ENCODE data around the gene CFAP161.

Gene CFAP161

GRCh38 chr15:81175496-81175895 lies 41.4 kb downstream of the CFAP161 start:
- no peaks in the 10 kb centered on the region for H3K9me3 ChIP-seq (ENCODE audit: control insufficient read depth in 5 of 5, low read length in 5 of 5)
- H3K4me3 ChIP-seq (ENCODE audit: low read depth in 1 of 5, low read length in 5 of 5): no peak overlapping the region
- no peak overlapping the region for H3K27ac ChIP-seq (ENCODE audit: low read depth, low read length)
- H3K4me1 ChIP-seq (ENCODE audit: control insufficient read depth in 5 of 5, insufficient read depth in 5 of 5, low read length in 5 of 5): peaks cover 4 to 25% (median 11%) of the 10 kb centered on the region in 5 donors
- H3K27me3 ChIP-seq (ENCODE audit: control insufficient read depth in 5 of 5, insufficient read depth in 4 of 5, low read length in 5 of 5): no peaks in the 10 kb centered on the region
- H3K36me3 ChIP-seq (ENCODE audit: control insufficient read depth in 5 of 5, insufficient read depth in 5 of 5, low read length in 5 of 5): no peaks in the 10 kb centered on the region
- H3K9ac ChIP-seq (ENCODE audit: low read length in 5 of 5): no peak overlapping the region

- Histone ChIP-seq H3K9me3 (ENCODE audit: control insufficient read depth in 5 of 5, low read length in 5 of 5) (no peaks in the 10 kb centered on the region), H3K9ac (ENCODE audit: low read length in 5 of 5) (peak overlapping the region in 3 of 5 donors; percentile 1 to 47 (median 30)), H3K4me1 (ENCODE audit: control insufficient read depth in 5 of 5, insufficient read depth in 5 of 5, low read length in 5 of 5) (peaks cover 4 to 26% (median 14%) of the 10 kb centered on the region in 5 donors), H3K27ac (ENCODE audit: low read depth, low read length) (peak overlapping the region; percentile 47), H3K36me3 (ENCODE audit: control insufficient read depth in 5 of 5, insufficient read depth in 5 of 5, low read length in 5 of 5) (no peaks in the 10 kb centered on the region), H3K27me3 (ENCODE audit: control insufficient read depth in 5 of 5, insufficient read depth in 4 of 5, low read length in 5 of 5) (no peaks in the 10 kb centered on the region), H3K4me3 (ENCODE audit: low read depth in 1 of 5, low read length in 5 of 5) (peak overlapping the region in 1 of 5 donors; percentile 27)
Observed at GRCh38 chr15:81176291-81176893, 42.3 kb downstream of the CFAP161 start.

GRCh38 chr15:81178365-81178764 lies 44.3 kb downstream of the CFAP161 start:
- peaks cover 0 to 43% (median 33%) of the 10 kb centered on the region in 5 donors for H3K4me1 ChIP-seq (ENCODE audit: control insufficient read depth in 5 of 5, insufficient read depth in 5 of 5, low read length in 5 of 5)
- H3K4me3 ChIP-seq (ENCODE audit: low read depth in 1 of 5, low read length in 5 of 5): no peak overlapping the region
- H3K27me3 ChIP-seq (ENCODE audit: control insufficient read depth in 5 of 5, insufficient read depth in 4 of 5, low read length in 5 of 5): no peaks in the 10 kb centered on the region
- H3K36me3 ChIP-seq (ENCODE audit: control insufficient read depth in 5 of 5, insufficient read depth in 5 of 5, low read length in 5 of 5): no peaks in the 10 kb centered on the region
- no peak overlapping the region for H3K9ac ChIP-seq (ENCODE audit: low read length in 5 of 5)
- H3K27ac ChIP-seq (ENCODE audit: low read depth, low read length): no peak overlapping the region
- no peaks in the 10 kb centered on the region for H3K9me3 ChIP-seq (ENCODE audit: control insufficient read depth in 5 of 5, low read length in 5 of 5)

- H3K27ac ChIP-seq (ENCODE audit: low read depth, low read length): peak overlapping the region; percentile 75
Observed at GRCh38 chr15:81181220-81181619, 47.1 kb downstream of the CFAP161 start.

GRCh38 chr15:81182031-81182755 lies 48.1 kb downstream of the CFAP161 start:
- H3K4me1 ChIP-seq (ENCODE audit: control insufficient read depth in 5 of 5, insufficient read depth in 5 of 5, low read length in 5 of 5): peaks cover 12 to 47% (median 45%) of the 10 kb centered on the region in 5 donors
- no peaks in the 10 kb centered on the region for H3K27me3 ChIP-seq (ENCODE audit: control insufficient read depth in 5 of 5, insufficient read depth in 4 of 5, low read length in 5 of 5)
- H3K4me3 ChIP-seq (ENCODE audit: low read depth in 1 of 5, low read length in 5 of 5): peak overlapping the region; percentile 69 to 94 (median 87)
- H3K36me3 ChIP-seq (ENCODE audit: control insufficient read depth in 5 of 5, insufficient read depth in 5 of 5, low read length in 5 of 5): no peaks in the 10 kb centered on the region
- H3K9me3 ChIP-seq (ENCODE audit: control insufficient read depth in 5 of 5, low read length in 5 of 5): no peaks in the 10 kb centered on the region
- H3K9ac ChIP-seq (ENCODE audit: low read length in 5 of 5): peak overlapping the region in 4 of 5 donors; percentile 15 to 69 (median 52)
- H3K27ac ChIP-seq (ENCODE audit: low read depth, low read length): peak overlapping the region; percentile 75

More at GRCh38 chr15:81181220-81181619, 47.1 kb downstream of the CFAP161 start:
- no peak overlapping the region for H3K4me3 ChIP-seq (ENCODE audit: low read depth in 1 of 5, low read length in 5 of 5)
- no peaks in the 10 kb centered on the region for H3K27me3 ChIP-seq (ENCODE audit: control insufficient read depth in 5 of 5, insufficient read depth in 4 of 5, low read length in 5 of 5)
- H3K4me1 ChIP-seq (ENCODE audit: control insufficient read depth in 5 of 5, insufficient read depth in 5 of 5, low read length in 5 of 5): peaks cover 12 to 54% (median 52%) of the 10 kb centered on the region in 5 donors
- no peak overlapping the region for H3K9ac ChIP-seq (ENCODE audit: low read length in 5 of 5)
- H3K9me3 ChIP-seq (ENCODE audit: control insufficient read depth in 5 of 5, low read length in 5 of 5): no peaks in the 10 kb centered on the region
- no peaks in the 10 kb centered on the region for H3K36me3 ChIP-seq (ENCODE audit: control insufficient read depth in 5 of 5, insufficient read depth in 5 of 5, low read length in 5 of 5)

GRCh38 chr15:81182756-81183438 lies 48.8 kb downstream of the CFAP161 start:
- Histone ChIP-seq H3K4me1 (ENCODE audit: control insufficient read depth in 5 of 5, insufficient read depth in 5 of 5, low read length in 5 of 5) (peaks cover 12 to 47% (median 45%) of the 10 kb centered on the region in 5 donors), H3K36me3 (ENCODE audit: control insufficient read depth in 5 of 5, insufficient read depth in 5 of 5, low read length in 5 of 5) (no peaks in the 10 kb centered on the region), H3K9ac (ENCODE audit: low read length in 5 of 5) (peak overlapping the region; percentile 35 to 69 (median 61)), H3K4me3 (ENCODE audit: low read depth in 1 of 5, low read length in 5 of 5) (peak overlapping the region; percentile 69 to 94 (median 87)), H3K27me3 (ENCODE audit: control insufficient read depth in 5 of 5, insufficient read depth in 4 of 5, low read length in 5 of 5) (no peaks in the 10 kb centered on the region), H3K27ac (ENCODE audit: low read depth, low read length) (peak overlapping the region; percentile 75), H3K9me3 (ENCODE audit: control insufficient read depth in 5 of 5, low read length in 5 of 5) (no peaks in the 10 kb centered on the region)

- Histone ChIP-seq H3K9me3 (ENCODE audit: control insufficient read depth in 5 of 5, low read length in 5 of 5) (no peaks in the 10 kb centered on the region), H3K36me3 (ENCODE audit: control insufficient read depth in 5 of 5, insufficient read depth in 5 of 5, low read length in 5 of 5) (peaks cover 0 to 2% (median 0%) of the 10 kb centered on the region in 5 donors), H3K9ac (ENCODE audit: low read length in 5 of 5) (peak overlapping the region in 3 of 5 donors; percentile 35 to 64 (median 61)), H3K27me3 (ENCODE audit: control insufficient read depth in 5 of 5, insufficient read depth in 4 of 5, low read length in 5 of 5) (no peaks in the 10 kb centered on the region), H3K27ac (ENCODE audit: low read depth, low read length) (peak overlapping the region; percentile 75), H3K4me3 (ENCODE audit: low read depth in 1 of 5, low read length in 5 of 5) (peak overlapping the region; percentile 69 to 94 (median 87)), H3K4me1 (ENCODE audit: control insufficient read depth in 5 of 5, insufficient read depth in 5 of 5, low read length in 5 of 5) (peaks cover 12 to 47% (median 45%) of the 10 kb centered on the region in 5 donors)
Observed at GRCh38 chr15:81183439-81183775, 49.3 kb downstream of the CFAP161 start.

GRCh38 chr15:81184188-81184587 lies 50.1 kb downstream of the CFAP161 start:
- Histone ChIP-seq H3K27me3 (ENCODE audit: control insufficient read depth in 5 of 5, insufficient read depth in 4 of 5, low read length in 5 of 5) (no peaks in the 10 kb centered on the region), H3K9me3 (ENCODE audit: control insufficient read depth in 5 of 5, low read length in 5 of 5) (no peaks in the 10 kb centered on the region), H3K4me3 (ENCODE audit: low read depth in 1 of 5, low read length in 5 of 5) (peak overlapping the region; percentile 69 to 94 (median 87)), H3K36me3 (ENCODE audit: control insufficient read depth in 5 of 5, insufficient read depth in 5 of 5, low read length in 5 of 5) (peaks cover 0 to 3% (median 0%) of the 10 kb centered on the region in 5 donors), H3K27ac (ENCODE audit: low read depth, low read length) (peak overlapping the region; percentile 75), H3K9ac (ENCODE audit: low read length in 5 of 5) (no peak overlapping the region), H3K4me1 (ENCODE audit: control insufficient read depth in 5 of 5, insufficient read depth in 5 of 5, low read length in 5 of 5) (peaks cover 12 to 52% (median 46%) of the 10 kb centered on the region in 5 donors)

GRCh38 chr15:81185631-81186295 lies 51.7 kb downstream of the CFAP161 start:
- Histone ChIP-seq H3K9ac (ENCODE audit: low read length in 5 of 5) (no peak overlapping the region), H3K9me3 (ENCODE audit: control insufficient read depth in 5 of 5, low read length in 5 of 5) (no peaks in the 10 kb centered on the region), H3K27ac (ENCODE audit: low read depth, low read length) (peak overlapping the region; percentile 21), H3K4me3 (ENCODE audit: low read depth in 1 of 5, low read length in 5 of 5) (no peak overlapping the region), H3K27me3 (ENCODE audit: control insufficient read depth in 5 of 5, insufficient read depth in 4 of 5, low read length in 5 of 5) (no peaks in the 10 kb centered on the region), H3K4me1 (ENCODE audit: control insufficient read depth in 5 of 5, insufficient read depth in 5 of 5, low read length in 5 of 5) (peaks cover 19 to 66% (median 62%) of the 10 kb centered on the region in 5 donors), H3K36me3 (ENCODE audit: control insufficient read depth in 5 of 5, insufficient read depth in 5 of 5, low read length in 5 of 5) (peaks cover 0 to 3% (median 0%) of the 10 kb centered on the region in 5 donors)
